Measurements from ENCODE around the gene RTN4.

Gene RTN4

DNA sequence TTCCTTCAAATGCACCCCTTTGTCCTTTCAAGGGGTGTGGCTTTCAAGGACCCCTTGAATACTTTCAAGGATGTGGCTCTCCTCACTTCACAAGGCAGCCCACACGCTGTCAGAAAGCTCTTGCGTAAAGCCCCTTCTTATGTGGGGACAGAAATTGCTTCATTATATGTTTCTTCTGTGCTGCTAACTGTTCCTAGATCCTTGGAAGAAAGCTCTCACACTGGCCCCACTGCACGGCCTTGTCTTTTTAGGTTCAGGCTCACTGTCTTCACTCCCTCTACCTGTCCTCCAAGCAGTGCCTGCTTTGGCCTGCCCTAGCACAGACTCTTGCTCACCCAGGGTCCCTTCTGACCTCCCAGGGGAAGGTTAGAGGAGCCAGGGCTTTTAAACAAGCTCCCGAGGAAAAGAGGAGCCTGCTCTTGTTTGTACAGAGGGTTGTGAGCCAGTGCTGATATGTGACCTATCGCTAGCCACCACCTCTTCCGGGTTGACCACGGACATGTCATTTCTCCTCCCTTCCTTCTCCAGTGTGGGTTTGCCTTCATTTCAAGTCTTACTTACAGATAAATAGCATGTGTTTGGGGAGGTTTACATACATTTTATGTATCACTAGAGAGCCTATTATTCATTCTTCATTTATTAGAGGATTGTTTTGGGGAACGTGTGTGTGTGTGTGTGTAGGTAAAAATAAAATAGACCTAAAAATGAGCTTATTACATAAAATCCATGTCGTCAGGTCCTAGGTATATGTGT lies 94.7 kb downstream of the RTN4 start:
- no peak overlapping the region for H3K4me3 ChIP-seq (ENCODE audit: low read depth, low read length)
- TF ChIP-seq, protein P1, sequence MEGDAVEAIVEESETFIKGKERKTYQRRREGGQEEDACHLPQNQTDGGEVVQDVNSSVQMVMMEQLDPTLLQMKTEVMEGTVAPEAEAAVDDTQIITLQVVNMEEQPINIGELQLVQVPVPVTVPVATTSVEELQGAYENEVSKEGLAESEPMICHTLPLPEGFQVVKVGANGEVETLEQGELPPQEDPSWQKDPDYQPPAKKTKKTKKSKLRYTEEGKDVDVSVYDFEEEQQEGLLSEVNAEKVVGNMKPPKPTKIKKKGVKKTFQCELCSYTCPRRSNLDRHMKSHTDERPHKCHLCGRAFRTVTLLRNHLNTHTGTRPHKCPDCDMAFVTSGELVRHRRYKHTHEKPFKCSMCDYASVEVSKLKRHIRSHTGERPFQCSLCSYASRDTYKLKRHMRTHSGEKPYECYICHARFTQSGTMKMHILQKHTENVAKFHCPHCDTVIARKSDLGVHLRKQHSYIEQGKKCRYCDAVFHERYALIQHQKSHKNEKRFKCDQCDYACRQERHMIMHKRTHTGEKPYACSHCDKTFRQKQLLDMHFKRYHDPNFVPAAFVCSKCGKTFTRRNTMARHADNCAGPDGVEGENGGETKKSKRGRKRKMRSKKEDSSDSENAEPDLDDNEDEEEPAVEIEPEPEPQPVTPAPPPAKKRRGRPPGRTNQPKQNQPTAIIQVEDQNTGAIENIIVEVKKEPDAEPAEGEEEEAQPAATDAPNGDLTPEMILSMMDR (IDR thresholded peaks at IDR 0.05; ENCODE audit: low read depth, low read length), result no peak

DNA sequence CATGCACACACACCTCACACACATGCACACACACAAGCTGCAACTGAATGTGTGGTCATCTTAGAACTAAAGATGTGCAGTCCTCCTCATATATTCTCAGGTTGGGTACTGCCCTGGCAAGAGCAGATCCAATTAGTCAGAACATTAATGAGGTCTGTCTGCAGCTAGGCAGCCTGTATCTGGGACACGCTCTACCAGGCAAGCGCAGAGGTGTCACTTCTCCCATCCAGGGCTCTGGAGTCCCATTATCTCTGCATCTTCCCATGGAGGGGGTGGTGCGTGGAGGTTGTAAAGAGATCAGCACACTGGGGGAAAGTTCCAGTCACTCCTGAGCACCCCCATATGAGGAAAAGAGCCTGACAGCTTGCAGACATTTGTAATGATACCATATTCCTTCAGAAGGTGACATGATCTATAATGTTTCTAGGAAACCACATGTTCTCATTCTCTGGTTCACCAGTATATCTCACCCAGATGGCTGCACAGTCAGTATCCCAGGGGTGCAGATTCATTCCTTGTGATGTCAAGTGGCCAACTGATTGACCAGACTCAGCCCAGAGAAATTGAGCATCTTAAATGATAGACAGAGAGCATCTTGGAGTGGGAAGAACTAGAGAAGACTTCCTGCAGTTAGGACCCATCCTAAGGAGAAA lies 95.4 kb downstream of the RTN4 start:
- H3K4me3 ChIP-seq (ENCODE audit: low read depth, low read length), result no peak overlapping the region
- TF ChIP-seq, protein P1 (IDR thresholded peaks at IDR 0.05; ENCODE audit: low read depth, low read length), result no peak

DNA sequence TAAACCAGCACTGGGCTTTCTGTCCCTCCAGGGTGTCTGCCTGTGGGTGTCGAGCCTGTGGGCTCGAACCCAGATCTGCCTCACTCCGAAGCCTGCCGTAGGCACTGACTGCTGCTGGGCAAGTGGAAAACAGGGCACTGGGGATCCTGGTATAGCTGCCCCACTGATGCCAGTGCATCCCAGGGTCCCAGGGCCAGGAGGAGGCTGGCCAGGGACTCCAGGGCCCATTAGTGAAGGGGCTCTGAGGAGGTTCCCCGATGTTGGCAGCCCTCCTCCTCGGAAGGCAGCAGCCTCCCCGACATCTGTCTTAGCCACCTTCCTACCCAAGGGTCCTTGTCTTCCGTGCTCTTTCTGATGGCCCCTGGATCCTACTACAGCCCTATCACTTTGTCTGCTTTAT lies 96.1 kb downstream of the RTN4 start:
- no peak overlapping the region for H3K4me3 ChIP-seq (ENCODE audit: low read depth, low read length)
- TF ChIP-seq, protein P1 (IDR thresholded peaks at IDR 0.05; ENCODE audit: low read depth, low read length), result no peak

- TF ChIP-seq, protein P1 (IDR thresholded peaks at IDR 0.05; ENCODE audit: low read depth, low read length), result no peak
- H3K4me3 ChIP-seq (ENCODE audit: low read depth, low read length), result no peak overlapping the region
Measured at GRCh38 chr2:54952978-54953456, 97.2 kb downstream of the RTN4 start.

DNA sequence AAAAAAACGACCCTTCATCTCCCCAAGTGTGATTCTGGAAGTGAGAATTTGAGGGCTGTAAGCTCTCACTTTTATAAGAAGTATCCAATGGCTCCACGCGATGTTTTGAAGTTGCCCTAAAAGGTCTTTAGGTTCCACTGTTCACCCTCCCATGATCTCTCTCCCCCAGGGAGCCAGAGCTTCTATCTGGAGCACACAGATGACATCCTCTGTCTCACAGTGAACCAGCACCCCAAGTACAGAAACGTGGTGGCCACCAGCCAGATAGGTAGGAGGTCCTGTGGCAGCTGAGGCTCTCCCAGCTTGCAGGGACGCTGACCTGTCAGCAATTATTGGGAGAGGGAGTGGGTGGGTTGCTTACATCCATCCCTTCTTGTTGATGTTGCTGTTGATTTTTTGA lies 97.8 kb downstream of the RTN4 start:
- H3K4me3 ChIP-seq (ENCODE audit: low read depth, low read length), result no peak overlapping the region
- TF ChIP-seq, protein P1 (IDR thresholded peaks at IDR 0.05; ENCODE audit: low read depth, low read length), result no peak

DNA sequence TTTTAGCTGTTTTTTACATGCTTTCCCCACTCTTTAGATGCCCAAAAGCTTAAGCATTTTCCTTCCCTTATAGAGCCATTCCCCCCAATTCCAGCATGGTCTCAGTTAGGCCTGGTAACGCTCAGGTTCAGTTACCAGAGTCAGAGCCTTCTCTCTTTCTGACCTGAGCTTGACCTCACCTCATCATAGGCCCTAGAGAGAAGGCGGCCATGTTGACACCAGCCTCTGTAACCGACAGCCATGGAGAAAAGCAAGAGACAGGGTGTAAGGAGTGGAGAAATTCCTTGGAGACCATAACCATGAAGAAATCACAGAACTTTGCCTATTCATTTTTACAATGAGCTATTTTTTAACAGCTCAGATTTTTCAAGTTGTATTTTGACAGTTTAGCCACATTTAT lies 99.4 kb downstream of the RTN4 start:
- TF ChIP-seq, protein P1 (IDR thresholded peaks at IDR 0.05; ENCODE audit: low read depth, low read length), result no peak

DNA sequence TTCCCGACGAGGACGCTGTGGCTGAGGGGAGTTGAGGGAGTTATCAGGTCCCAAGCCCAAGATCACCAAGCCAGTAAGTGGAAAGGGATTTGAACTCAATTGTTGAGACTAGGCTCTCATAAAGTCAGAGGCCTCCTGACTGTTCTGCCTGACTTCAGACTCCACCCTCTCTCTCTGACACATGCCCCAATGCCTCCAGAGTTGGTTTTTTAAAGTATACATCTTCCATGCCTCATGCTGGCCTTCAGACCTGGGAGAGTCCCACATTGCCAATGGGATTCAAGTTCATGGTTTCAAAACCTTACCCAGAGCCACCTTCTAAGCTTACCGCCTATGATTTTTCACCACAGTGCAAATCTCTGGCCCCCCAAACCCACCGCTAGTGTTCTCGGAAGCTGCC lies 100.8 kb downstream of the RTN4 start:
- H3K4me3 ChIP-seq (ENCODE audit: low read depth, low read length), result no peak overlapping the region
- TF ChIP-seq, protein P1 (IDR thresholded peaks at IDR 0.05; ENCODE audit: low read depth, low read length), result no peak

More for the DNA sequence above, 99.4 kb downstream of the RTN4 start:
- H3K4me3 ChIP-seq (ENCODE audit: low read depth, low read length), result no peak overlapping the region

Measured in WI38 (cell line).